Adrenal gland (tissue), 5 donors: Measurements from ENCODE around the gene CDK17.

Experiments used
- CTCF ChIP-seq, 6 experiments: fragments of 450-650 bp in 4 of 6; fragments of 200-600 bp in 2 of 6; sonication (generic) in 1 of 6; IDR thresholded peaks; 1 replicate in 5 of 6; 2 replicates in 1 of 6; pipeline versions ENCODE4 v1.5.1 to v1.8.0; 2016 to 2021; ENCODE audit warnings: antibody characterized with exemption in 6 of 6, mild to moderate bottlenecking in 2 of 6, moderate library complexity in 1 of 6
- POLR2A ChIP-seq, 2 donors: fragments of 450-650 bp; IDR thresholded peaks; one replicate each; pipeline ENCODE4 v1.6.1; 2017; ENCODE audit warnings: antibody characterized with exemption in 2 of 2, mild to moderate bottlenecking in 2 of 2, moderate library complexity in 1 of 2
- donor health status: DM: no; HTN: no; CAD: no.

- TF ChIP-seq CTCF (IDR thresholded peaks at IDR 0.05) (no peak), POLR2A (IDR thresholded peaks at IDR 0.05) (no peak)
Observed at GRCh38 chr12:96314723-96315122, 85.5 kb downstream of the CDK17 start.
